HG02763 (cell line): ENCODE results near the gene SYNE1.

Experiments used
- ATAC-seq: cut with Tn5 transposase; IDR thresholded peaks from one replicate; pipeline ENCODE4 v1.9.1; 2021; ENCODE audit warnings: mild to moderate bottlenecking, moderate library complexity; ENCODE audit not compliant: unreplicated experiment

SYNE1 gene

GRCh38 chr6:152112491-152113261 lies 524.5 kb downstream of the SYNE1 start:
- ATAC-seq: no peak

- ATAC-seq: no peak
Observed at GRCh38 chr6:152110886-152111820, 526.0 kb downstream of the SYNE1 start.

- ATAC-seq: no peak
Observed at GRCh38 chr6:152107973-152108372, 529.2 kb downstream of the SYNE1 start.

GRCh38 chr6:152100183-152100618 lies 537.0 kb downstream of the SYNE1 start:
- no peak for ATAC-seq

- no peak for ATAC-seq
Observed at GRCh38 chr6:152099446-152100182, 537.5 kb downstream of the SYNE1 start.

- no peak for ATAC-seq
Observed at GRCh38 chr6:152098683-152099082, 538.5 kb downstream of the SYNE1 start.

- no peak for ATAC-seq
Observed at GRCh38 chr6:152096863-152097496, 540.2 kb downstream of the SYNE1 start.

- no peak for ATAC-seq
Observed at GRCh38 chr6:152094992-152095592, 542.1 kb downstream of the SYNE1 start.

GRCh38 chr6:152094276-152094675 lies 542.9 kb downstream of the SYNE1 start:
- no peak for ATAC-seq

- no peak for ATAC-seq
Observed at GRCh38 chr6:152093711-152094110, 543.5 kb downstream of the SYNE1 start.

GRCh38 chr6:152091851-152092341 lies 545.3 kb downstream of the SYNE1 start:
- ATAC-seq: no peak

GRCh38 chr6:152091201-152091600 lies 546.0 kb downstream of the SYNE1 start:
- ATAC-seq: no peak

- ATAC-seq: no peak
Observed at GRCh38 chr6:152089992-152090391, 547.2 kb downstream of the SYNE1 start.

GRCh38 chr6:152087701-152088100 lies 549.5 kb downstream of the SYNE1 start:
- no peak for ATAC-seq

GRCh38 chr6:152087096-152087495 lies 550.1 kb downstream of the SYNE1 start:
- no peak for ATAC-seq

- no peak for ATAC-seq
Observed at GRCh38 chr6:152086223-152086873, 550.8 kb downstream of the SYNE1 start.

- no peak for ATAC-seq
Observed at GRCh38 chr6:152085451-152085921, 551.7 kb downstream of the SYNE1 start.

- ATAC-seq: no peak
Observed at GRCh38 chr6:152078804-152079203, 558.4 kb downstream of the SYNE1 start.

- ATAC-seq: no peak
Observed at GRCh38 chr6:152078001-152078400, 559.2 kb downstream of the SYNE1 start.
